Colon (tissue), 2 donors: ENCODE results near the gene STK32C.

Experiments
- FAIRE-seq: peaks from 2 replicates; lab custom pipeline; 2012; peaks lifted over from hg19 to GRCh38; lab: Jason Lieb, UNC
- donor health status: control.
- donor health status: control.

Gene STK32C

DNA sequence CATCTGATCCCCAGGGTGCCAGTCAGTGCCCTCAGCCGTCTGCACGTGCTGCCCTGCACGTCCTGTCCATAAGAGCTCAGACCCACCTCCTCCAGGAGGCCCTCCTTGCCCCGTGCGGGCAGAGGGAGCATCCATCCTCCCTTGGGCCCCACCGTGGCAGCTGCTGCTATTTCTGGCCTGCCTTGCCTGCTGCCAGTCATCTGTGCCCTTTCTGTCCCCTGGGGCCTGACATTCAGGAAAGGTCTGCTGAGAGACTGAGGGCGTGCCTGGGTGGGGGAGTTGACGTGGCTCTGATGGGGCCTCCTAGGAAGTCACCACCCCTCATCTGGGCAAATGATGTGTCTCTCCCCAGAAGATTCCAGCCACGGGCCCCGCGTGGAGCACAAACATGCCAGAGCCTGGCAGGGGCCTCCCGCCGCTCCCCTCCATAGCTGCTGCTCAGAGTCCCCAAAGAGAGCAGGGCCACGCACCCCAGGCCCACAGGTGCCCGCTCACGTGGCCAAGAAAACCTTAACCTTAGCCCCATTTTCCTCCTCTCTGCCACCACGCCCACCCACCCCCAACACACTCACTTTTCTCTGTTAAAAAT lies 99.2 kb downstream of the STK32C start:
- FAIRE-seq, result no peak

GRCh38 chr10:132207536-132208461 lies 100.0 kb downstream of the STK32C start:
- no peak for FAIRE-seq

- FAIRE-seq, result no peak
Measured at GRCh38 chr10:132206806-132207535, 100.8 kb downstream of the STK32C start.

DNA sequence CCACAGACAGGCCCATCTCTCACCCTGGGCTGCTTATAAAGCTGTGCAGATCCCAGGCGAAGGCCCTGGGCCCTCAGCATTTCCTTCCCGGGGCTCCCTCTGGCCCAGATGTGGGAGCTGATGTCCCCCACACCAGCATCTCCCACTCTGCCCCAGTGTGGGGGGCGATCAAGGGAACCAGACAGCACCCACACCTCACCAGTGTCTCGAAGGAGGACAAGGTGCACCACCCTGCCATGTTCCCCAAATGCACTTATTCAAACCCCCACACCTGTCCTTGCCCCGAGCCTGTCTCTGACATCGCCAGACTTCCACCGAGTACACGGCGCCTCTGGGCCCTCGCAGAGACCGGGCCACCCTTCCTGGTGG lies 101.4 kb downstream of the STK32C start:
- no peak for FAIRE-seq

- FAIRE-seq, result no peak
Measured at GRCh38 chr10:132205650-132206376, 101.9 kb downstream of the STK32C start.

GRCh38 chr10:132204781-132205473 lies 102.8 kb downstream of the STK32C start:
- no peak for FAIRE-seq

- no peak for FAIRE-seq
Measured at GRCh38 chr10:132204078-132204780, 103.5 kb downstream of the STK32C start.

GRCh38 chr10:132203256-132204077 lies 104.3 kb downstream of the STK32C start:
- FAIRE-seq, result no peak

GRCh38 chr10:132202070-132202970 lies 105.4 kb downstream of the STK32C start:
- no peak for FAIRE-seq

DNA sequence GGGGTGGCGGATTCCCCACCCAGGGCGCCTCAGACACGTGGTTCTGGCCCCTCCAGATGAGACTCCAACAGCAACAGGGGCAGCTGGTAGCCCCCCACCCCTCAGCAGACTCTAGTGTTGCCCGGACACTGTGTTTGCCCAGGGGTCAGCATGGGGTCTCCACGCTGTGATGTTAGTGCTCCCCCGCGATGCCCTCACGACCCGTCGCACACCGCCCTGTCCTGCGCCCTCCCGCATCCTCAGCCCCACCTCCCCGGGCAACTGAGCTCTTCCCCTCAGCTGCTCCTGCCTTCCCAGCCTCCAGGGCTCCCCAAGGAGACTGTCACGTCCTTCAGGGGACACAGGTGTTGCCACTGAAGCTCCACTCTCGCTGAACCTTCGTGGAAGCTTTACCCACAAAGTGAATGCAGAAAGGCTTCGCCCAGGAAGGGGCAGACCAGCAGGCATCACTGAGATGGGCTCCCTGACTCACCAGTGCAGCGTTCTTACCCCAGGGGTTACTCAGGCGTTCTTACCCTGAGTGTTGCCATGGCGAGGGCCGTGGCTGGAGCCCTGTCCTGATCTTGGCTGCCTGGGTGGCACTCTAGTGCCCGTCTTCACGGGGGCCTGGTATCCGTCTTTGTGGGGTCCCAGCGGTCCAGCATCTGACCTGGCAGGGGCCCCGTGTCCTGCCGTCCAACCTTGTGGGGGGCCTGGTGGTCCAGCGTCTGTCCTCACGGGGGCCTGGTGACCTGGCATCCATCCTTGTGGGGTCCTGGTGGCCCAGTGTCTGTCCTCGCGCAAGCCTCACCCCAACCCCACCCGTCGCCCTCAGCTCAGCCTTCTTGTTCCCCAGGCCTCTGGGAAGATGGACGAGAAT lies 106.4 kb downstream of the STK32C start:
- FAIRE-seq, result no peak

DNA sequence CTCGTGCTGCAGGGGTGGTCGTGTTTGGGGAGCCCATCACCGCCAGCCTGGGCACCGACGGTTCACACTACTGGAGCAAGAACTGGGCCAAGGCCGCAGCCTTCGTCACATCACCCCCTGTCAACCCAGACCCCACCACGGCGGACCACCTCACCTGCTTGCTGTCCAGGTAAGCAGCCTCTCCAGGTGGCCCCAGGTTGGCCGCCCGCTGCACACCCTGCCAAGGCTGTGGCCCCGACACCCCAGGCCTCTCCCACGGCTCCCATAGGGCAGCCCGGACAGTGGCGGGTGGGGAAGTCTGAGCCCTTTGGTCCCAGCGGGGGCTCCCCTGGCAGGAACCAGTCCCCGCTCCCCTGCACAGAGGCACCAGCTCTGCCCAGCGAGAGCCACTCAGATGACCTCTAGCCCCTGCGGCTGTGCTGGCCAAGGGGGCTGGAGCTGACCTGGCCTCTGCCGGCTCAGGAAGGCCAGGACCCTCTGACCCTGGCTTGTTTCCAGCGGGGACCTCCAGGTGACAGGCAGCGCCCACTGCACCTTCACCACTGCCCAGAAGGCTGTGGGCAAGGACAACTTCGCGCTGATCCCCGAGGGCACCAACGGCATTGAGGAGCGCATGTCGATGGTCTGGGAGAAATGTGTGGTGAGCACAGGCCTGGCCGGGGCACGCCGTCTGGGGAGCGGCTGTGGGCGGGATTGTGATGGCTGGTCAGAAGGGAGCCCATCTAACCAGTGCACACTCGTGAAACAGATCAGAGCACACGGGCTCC lies 107.2 kb downstream of the STK32C start:
- no peak for FAIRE-seq

DNA sequence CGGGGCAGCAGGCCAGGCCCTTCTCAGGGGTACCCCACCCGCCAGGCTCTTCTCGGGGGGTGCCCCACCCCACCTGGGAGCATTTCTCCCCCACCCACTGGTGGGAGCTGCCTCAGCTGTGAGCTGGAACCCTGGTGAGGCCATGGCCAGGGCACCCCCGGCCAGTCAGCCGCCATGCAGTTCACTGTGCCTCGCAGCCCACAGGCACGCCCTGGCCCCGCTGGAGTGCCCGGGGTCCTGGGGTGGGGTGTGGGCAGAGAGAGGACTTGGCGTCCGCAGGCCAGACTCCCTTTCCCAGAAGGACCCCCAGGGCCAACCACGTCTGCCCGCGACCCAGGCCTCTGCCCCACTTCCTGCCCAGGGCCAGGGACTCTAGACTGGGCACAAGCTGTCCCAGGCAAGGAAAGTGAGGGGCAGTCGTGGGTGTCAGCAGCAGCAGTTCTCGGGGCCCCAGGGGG lies 107.9 kb downstream of the STK32C start:
- FAIRE-seq, result no peak

DNA sequence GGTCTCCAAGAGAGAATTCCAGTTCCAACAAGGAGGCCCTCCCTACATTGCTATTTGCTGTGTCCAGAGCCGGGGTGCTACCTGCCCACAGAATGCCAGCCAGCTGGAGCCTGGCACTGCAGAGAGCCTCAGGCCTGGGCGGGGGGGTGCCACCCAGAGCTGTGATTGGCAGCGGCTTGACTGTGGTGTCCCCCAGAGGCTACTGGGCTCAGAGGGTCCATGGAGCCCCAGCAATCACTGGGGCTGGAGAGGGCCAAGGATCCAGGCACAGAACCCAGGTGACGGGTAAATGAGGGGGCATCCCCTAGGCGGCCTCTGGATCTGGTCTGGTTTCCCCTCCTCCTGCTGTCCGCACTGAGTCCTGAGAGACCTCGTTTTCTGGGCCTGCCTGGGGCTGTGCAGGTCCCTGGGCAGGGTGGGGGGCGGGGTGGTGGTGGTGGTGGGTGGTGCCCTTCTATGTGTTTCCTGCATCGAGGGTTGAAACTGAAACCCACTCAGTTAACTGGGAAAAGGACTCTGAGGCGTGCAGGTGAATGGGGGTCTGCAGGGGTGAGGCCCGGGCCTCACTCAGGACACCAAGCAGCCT lies 108.4 kb downstream of the STK32C start:
- no peak for FAIRE-seq

GRCh38 chr10:132198381-132199181 lies 109.2 kb downstream of the STK32C start:
- no peak for FAIRE-seq

DNA sequence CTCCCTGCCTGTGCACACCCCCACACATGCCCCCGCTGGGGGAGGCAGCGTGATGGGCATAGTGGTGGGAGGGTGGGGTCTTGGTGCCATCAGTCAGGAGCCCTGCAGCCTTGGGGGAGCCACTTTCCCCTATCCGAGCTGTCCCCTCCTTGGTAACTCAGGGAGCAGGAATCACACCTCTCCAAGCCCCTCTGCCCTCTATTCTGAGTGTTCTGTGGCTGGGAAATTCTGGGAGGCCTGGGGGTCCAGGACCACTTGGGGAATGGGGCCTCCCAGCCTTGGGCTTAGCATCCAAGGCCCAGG lies 109.7 kb downstream of the STK32C start:
- no peak for FAIRE-seq
